Measurements from ENCODE around the gene PLSCR4.
"Not testable (repeated sequence)": the region's sequence is repeated elsewhere in the genome, so short reads cannot be mapped to it uniquely, and the experiment has no call there.

The PLSCR4 gene

GRCh38 chr3:146246526-146246925, 4.4 kb downstream of the PLSCR4 start:
- DNase-seq, result no peak

GRCh38 chr3:146243559-146243958, 7.3 kb downstream of the PLSCR4 start:
- no peak for DNase-seq

GRCh38 chr3:146241523-146242240, 9.2 kb downstream of the PLSCR4 start:
- DNase-seq, result no peak

- no peak for DNase-seq
Observed at GRCh38 chr3:146233487-146233886, 17.4 kb downstream of the PLSCR4 start.

- DNase-seq, result no peak
Observed at GRCh38 chr3:146227486-146227885, 23.4 kb downstream of the PLSCR4 start.

- no peak for DNase-seq
Observed at GRCh38 chr3:146226881-146227280, 24.0 kb downstream of the PLSCR4 start.

GRCh38 chr3:146225458-146225857, 25.4 kb downstream of the PLSCR4 start:
- DNase-seq, result not testable (repeated sequence)

- DNase-seq, result no peak
Observed at GRCh38 chr3:146223401-146224373, 27.2 kb downstream of the PLSCR4 start.

- peak; percentile 52 for DNase-seq
Observed at GRCh38 chr3:146222204-146223046, 28.5 kb downstream of the PLSCR4 start.

GRCh38 chr3:146221276-146221675, 29.6 kb downstream of the PLSCR4 start:
- DNase-seq, result no peak

GRCh38 chr3:146218880-146219866, 31.7 kb downstream of the PLSCR4 start:
- DNase-seq, result no peak

GRCh38 chr3:146217324-146217723, 33.6 kb downstream of the PLSCR4 start:
- DNase-seq, result peak; percentile 51

GRCh38 chr3:146214493-146214892, 36.4 kb downstream of the PLSCR4 start:
- no peak for DNase-seq

GRCh38 chr3:146209371-146209770, 41.5 kb downstream of the PLSCR4 start:
- DNase-seq, result peak; percentile 35

GRCh38 chr3:146203776-146204175, 47.1 kb downstream of the PLSCR4 start:
- no peak for DNase-seq

GRCh38 chr3:146200461-146201220, 50.3 kb downstream of the PLSCR4 start:
- no peak for DNase-seq

GRCh38 chr3:146199762-146200161, 51.1 kb downstream of the PLSCR4 start:
- DNase-seq, result no peak

GRCh38 chr3:146196789-146197188, 54.1 kb downstream of the PLSCR4 start:
- DNase-seq, result no peak

- no peak for DNase-seq
Observed at GRCh38 chr3:146195605-146196004, 55.3 kb downstream of the PLSCR4 start.

- no peak for DNase-seq
Observed at GRCh38 chr3:146195030-146195429, 55.9 kb downstream of the PLSCR4 start.

GRCh38 chr3:146191051-146191450, 59.9 kb downstream of the PLSCR4 start:
- DNase-seq, result no peak

All from NCI-H226 (cell line).